Right lobe of liver (tissue), 6 donors: Measurements from ENCODE around the gene ALDH8A1. TPM values are rescaled to one million over a fixed set of nuclear protein-coding genes. Genes with fewer than 3 reads are reported as not detected.

Experiments used
- ATAC-seq, 4 donors: fragments of 200-7000 bp; cut with Tn5 transposase; one replicate each; pipeline ENCODE4 v1.9.1; 2020; ENCODE audit warnings: mild to moderate bottlenecking in 4 of 4, moderate library complexity in 4 of 4
- DNase-seq, 3 donors: peaks; one replicate each; pipeline ENCODE4 v3.0.0-alpha.2; 2020
- H3K27ac ChIP-seq, 3 donors: fragments of 200-600 bp; one replicate each; pipeline ENCODE4 v1.8.0; 2022
- H3K27me3 ChIP-seq, 2 donors: fragments of 200-600 bp; one replicate each; pipeline ENCODE4 v1.8.0; 2022
- H3K36me3 ChIP-seq, 4 donors: fragments of 200-600 bp; sonication (generic) in 1 of 4; one replicate each; pipeline versions ENCODE4 v1.5.1 to v1.8.0; 2017 to 2022; ENCODE audit warnings: control low read depth in 1 of 4
- H3K4me1 ChIP-seq, 4 donors: fragments of 200-600 bp; sonication (generic) in 1 of 4; one replicate each; pipeline versions ENCODE4 v1.5.1 to v1.8.0; 2017 to 2022; ENCODE audit warnings: control low read depth in 1 of 4
- H3K4me3 ChIP-seq, 3 donors: fragments of 200-600 bp; one replicate each; pipeline ENCODE4 v1.8.0; 2022
- H3K9me3 ChIP-seq, 4 donors: fragments of 200-600 bp; sonication (generic) in 1 of 4; one replicate each; pipeline versions ENCODE4 v1.5.1 to v1.8.0; 2017 to 2022; ENCODE audit warnings: control low read depth in 1 of 4
- CTCF ChIP-seq, 4 donors: fragments of 200-600 bp in 3 of 4; fragments of 450-650 bp in 1 of 4; IDR thresholded peaks; one replicate each; pipeline versions ENCODE4 v1.5.1 to v1.8.0; 2016 to 2022; ENCODE audit warnings: antibody characterized with exemption in 4 of 4, mild to moderate bottlenecking in 2 of 4
- POLR2A ChIP-seq: fragments of 450-650 bp; IDR thresholded peaks from one replicate; pipeline ENCODE4 v1.6.1; 2017; ENCODE audit warnings: antibody characterized with exemption, mild to moderate bottlenecking
- WGBS: methylation state at CpG from one replicate; pipeline ENCODE4 v1.1.6; 2018; ENCODE audit warnings: low coverage, low lambda C conversion rate; ENCODE audit not compliant: insufficient coverage; ENCODE audit errors: missing lambda C conversion rate; 5-methylcytosine and 5-hydroxymethylcytosine counted together
- intact Hi-C, 2 donors: fragments of 100-400 bp; cut with DNase I; formaldehyde crosslinking; loops; one replicate each; pipeline versions ENCODE4 v1.11.2 to v1.14.1; 2022
- total RNA-seq, 6 experiments: library from RNA; depleted of rRNA in 2 of 6; stranded (reverse); fragments of >200 nt in 2 of 6; fragmentation: NEBNext Ultra II Directional in 3 of 6; extraction: Animal tissue kit (Norgen Biotek cat#: 25700) in 3 of 6; gene quantifications; one replicate each; pipeline versions ENCODE4 v1.1.0 to v1.2.4, GENCODE V29; 2016 to 2023
- donor health status: DM: no; HTN: yes; CAD: no.
- donor health status: DM: no; HTN: no; CAD: no.
- donor health status: DM: no; HTN: no; CAD: no.
- donor health status: DM: no; HTN: yes; CAD: no.
- donor health status: DM: no; HTN: yes; CAD: no.

ALDH8A1 gene
- total RNA-seq, 6 experiments from 2014 or later: 91.4 to 175 (median 166) TPM

- ATAC-seq: no peak
- no peak for DNase-seq
- Histone ChIP-seq H3K9me3 (no peaks in the 10 kb centered on the region), H3K36me3 (peaks cover 0 to 17% (median 6%) of the 10 kb centered on the region in 4 donors), H3K4me3 (no peak overlapping the region), H3K4me1 (no peaks in the 10 kb centered on the region), H3K27ac (no peak overlapping the region), H3K27me3 (no peaks in the 10 kb centered on the region)
- 71% methylated on average over 1 of the region's 1 CpG for WGBS
- TF ChIP-seq CTCF (IDR thresholded peaks at IDR 0.05) (no peak), POLR2A (no peak)
- intact Hi-C loops: no loop called here
These were observed 14.7 kb upstream of the ALDH8A1 start for GRCh38 chr6:134964451-134965203.

- peaks cover 0 to 17% (median 6%) of the 10 kb centered on the region in 4 donors for H3K36me3 ChIP-seq
- ATAC-seq (no peak), DNase-seq (no peak)
- intact Hi-C loops: no loop called here
- no peak for TF ChIP-seq CTCF (IDR thresholded peaks at IDR 0.05)
- no peak for TF ChIP-seq POLR2A
- no peaks in the 10 kb centered on the region for H3K4me1 ChIP-seq
- no peaks in the 10 kb centered on the region for H3K9me3 ChIP-seq
- H3K27ac ChIP-seq: no peak overlapping the region
- no peaks in the 10 kb centered on the region for H3K27me3 ChIP-seq
- no peak overlapping the region for H3K4me3 ChIP-seq
These were observed 12.5 kb upstream of the ALDH8A1 start for GRCh38 chr6:134962421-134962820.

- peaks cover 0 to 17% (median 6%) of the 10 kb centered on the region in 4 donors for H3K36me3 ChIP-seq
- H3K27ac ChIP-seq: no peak overlapping the region
- WGBS: 90% methylated on average over 3 of the region's 3 CpGs
- H3K4me1 ChIP-seq: no peaks in the 10 kb centered on the region
- H3K27me3 ChIP-seq: no peaks in the 10 kb centered on the region
- intact Hi-C loops: no loop called here
- no peak for ATAC-seq
- DNase-seq: no peak
- no peak overlapping the region for H3K4me3 ChIP-seq
- no peaks in the 10 kb centered on the region for H3K9me3 ChIP-seq
- no peak for TF ChIP-seq CTCF (IDR thresholded peaks at IDR 0.05)
- TF ChIP-seq POLR2A: no peak
These were observed 11.5 kb upstream of the ALDH8A1 start for GRCh38 chr6:134961366-134961765.

GRCh38 chr6:134959603-134960002 is 9.7 kb upstream of the ALDH8A1 start:
- no peaks in the 10 kb centered on the region for H3K4me1 ChIP-seq
- intact Hi-C loops: no loop called here
- DNase-seq: no peak
- H3K36me3 ChIP-seq: peaks cover 0 to 7% (median 3%) of the 10 kb centered on the region in 4 donors
- H3K4me3 ChIP-seq: no peak overlapping the region
- no peaks in the 10 kb centered on the region for H3K9me3 ChIP-seq
- no peak overlapping the region for H3K27ac ChIP-seq
- no peaks in the 10 kb centered on the region for H3K27me3 ChIP-seq
- ATAC-seq: no peak
- TF ChIP-seq CTCF (IDR thresholded peaks at IDR 0.05): no peak
- TF ChIP-seq POLR2A: no peak
